Esophagus mucosa (tissue), 1 donor: ENCODE measurements around the gene ATF6B. TPM values are rescaled to one million over a fixed set of nuclear protein-coding genes. Genes with fewer than 3 reads are reported as not detected.
"Not testable (repeated sequence)": the region's sequence is repeated elsewhere in the genome, so short reads cannot be mapped to it uniquely, and the experiment has no call there.

Experiments
- ATAC-seq: fragments of 200-7000 bp; cut with Tn5 transposase; one replicate; pipeline ENCODE4 v1.9.1; 2020
- total RNA-seq: library from RNA; stranded (reverse); gene quantifications from one replicate; pipeline ENCODE4 v1.2.4, GENCODE V29; 2023
- donor health status: DM: yes; HTN: yes; CAD: no.

ATF6B gene
- total RNA-seq, 1 donor from 2014 or later = 76.0 TPM

GRCh38 chr6:32102255-32102654, 25.8 kb downstream of the ATF6B start:
- no peak for ATAC-seq

GRCh38 chr6:32100251-32100650, 27.8 kb downstream of the ATF6B start:
- ATAC-seq = not testable (repeated sequence)

DNA sequence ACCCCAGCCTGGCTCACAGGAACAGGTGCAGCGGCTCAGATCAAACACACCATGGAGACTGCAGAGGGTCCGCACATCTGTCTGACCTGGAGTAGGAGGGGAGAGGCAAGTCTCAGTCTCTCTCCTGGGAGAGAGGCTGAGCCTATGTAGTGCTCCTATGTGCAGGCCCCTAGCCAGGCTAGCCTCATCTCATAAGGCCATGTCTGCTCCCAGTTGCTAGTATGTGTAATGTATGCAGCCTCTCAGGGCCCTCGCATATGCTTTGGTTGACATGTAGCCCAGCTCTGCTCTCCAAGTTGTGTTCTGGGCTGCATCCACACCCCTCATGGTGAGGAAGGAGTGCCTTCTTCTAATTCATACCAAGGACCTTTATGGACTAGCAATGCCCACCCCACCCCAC, 30.7 kb downstream of the ATF6B start:
- ATAC-seq = peak; percentile 7

DNA sequence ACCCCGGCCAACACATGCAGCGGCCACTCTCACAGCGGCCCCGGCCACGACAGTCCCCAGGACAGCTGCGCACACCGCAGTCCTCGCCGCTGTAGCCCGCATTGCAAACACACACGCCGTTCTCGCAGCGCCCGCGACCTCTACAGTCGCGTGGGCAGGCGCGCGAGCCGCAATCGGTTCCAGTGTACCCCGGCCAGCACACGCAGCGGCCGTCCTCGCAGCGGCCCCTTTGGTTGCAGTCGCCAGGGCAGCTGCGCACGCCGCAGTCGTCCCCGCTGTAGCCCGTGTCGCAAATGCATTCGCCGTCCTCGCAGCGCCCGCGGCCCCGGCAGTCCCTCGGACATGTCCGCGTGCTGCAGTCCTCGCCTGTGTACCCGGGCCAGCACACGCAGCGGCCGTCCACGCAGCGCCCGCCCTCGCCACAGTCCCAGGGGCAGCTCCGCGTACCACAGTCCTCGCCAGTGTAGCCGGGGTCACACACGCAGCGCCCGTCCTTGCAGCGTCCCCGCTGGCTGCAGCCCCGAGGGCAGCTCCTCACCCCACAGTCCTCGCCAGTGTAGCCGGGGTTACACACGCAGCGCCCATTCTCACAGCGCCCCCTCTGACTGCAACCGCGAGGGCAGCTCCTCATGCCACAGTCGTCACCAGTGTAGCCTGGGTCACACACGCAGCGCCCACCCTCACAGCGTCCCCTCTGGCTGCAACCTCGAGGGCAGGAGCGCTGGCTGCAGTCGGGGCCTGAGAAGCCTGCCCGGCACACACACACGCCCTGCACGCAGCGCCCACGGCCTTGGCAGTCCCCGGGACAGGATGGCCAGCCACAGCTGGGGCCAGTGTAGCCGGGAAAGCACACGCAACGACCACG, 31.4 kb downstream of the ATF6B start:
- peak; percentile 35 for ATAC-seq

DNA sequence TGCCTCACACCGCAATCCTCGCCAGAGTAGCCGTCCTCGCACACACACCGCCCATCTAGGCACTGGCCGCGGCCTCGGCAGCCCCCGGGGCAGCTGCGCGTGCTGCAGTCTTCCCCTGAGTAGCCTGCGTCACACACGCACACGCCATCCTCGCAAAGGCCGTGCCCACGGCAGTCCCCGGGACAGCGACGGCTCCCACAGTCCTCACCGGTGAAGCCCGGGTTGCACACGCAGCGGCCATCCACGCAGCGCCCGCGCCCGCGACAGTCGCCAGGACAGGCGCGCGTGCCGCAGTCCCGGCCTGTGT, 32.0 kb downstream of the ATF6B start:
- ATAC-seq = peak; percentile 35

- ATAC-seq = peak; percentile 49
These were observed 32.5 kb downstream of the ATF6B start for GRCh38 chr6:32095338-32096086.

GRCh38 chr6:32092760-32093497, 35.1 kb downstream of the ATF6B start:
- ATAC-seq = no peak

GRCh38 chr6:32089082-32089828, 38.8 kb downstream of the ATF6B start:
- ATAC-seq = no peak

DNA sequence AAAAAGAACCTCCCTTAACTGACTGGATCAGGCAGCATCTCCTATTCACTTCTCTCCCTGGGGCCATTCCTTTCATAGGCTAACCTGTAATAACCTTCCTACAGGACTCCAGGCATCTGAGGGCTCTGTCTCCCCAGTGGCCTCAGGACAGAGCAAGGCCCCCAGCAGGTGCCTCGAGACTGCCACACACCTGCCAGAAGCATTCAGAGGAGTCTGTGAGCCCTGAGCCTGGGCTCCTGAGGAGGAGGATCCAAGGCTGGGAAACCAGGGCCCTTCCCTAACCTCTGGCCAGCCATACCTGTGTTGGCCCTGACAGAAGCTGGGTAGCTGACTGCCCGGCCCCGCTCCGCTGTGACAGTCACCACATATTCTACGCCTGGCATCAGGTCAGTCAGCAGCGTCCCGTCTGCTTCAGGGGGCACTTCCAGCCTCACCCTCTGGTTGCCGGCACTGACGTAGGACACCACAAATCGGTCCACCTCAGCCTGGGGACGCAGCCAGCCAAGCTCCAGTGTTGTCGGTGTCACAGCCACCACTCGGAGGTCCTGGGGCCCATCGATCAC, 39.5 kb downstream of the ATF6B start:
- no peak for ATAC-seq

- peak; percentile 79 for ATAC-seq
These were observed 40.2 kb downstream of the ATF6B start for GRCh38 chr6:32087574-32088486.

GRCh38 chr6:32086661-32087573, 41.1 kb downstream of the ATF6B start:
- peak; percentile 46 for ATAC-seq

DNA sequence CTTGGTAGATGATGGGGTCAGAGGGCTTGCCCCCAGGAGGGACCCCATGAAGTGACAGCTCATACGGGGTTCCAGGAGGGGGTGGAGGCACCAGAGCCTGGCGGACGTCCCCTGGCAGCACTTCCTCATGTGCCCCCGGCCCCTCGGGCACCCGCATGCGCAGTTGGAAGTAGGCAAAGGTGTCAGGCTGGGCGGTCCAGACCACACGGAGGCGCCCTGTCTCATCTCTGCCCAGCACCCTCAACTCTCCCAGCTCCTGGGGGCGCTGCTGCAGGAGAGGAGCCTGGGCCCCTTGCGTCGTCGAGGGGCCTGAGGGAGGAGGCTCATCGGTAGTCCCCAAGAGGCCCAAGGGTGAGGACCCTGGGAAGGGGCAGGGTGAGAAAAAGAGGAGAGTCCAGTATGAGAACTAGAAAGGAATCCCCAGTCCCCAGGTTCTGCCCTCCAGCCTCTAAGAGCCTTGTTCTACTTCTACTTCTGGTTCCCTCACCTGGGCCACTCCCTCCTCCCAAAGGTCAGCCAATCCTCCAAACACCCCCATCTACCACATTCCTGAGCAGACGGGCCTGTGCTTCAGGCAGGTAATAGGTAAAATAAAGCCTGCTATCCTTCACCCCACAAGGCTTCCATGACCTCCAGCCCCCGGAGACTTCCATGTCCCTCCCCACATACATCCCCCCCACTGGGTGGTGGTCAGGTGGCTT, 42.1 kb downstream of the ATF6B start:
- no peak for ATAC-seq

DNA sequence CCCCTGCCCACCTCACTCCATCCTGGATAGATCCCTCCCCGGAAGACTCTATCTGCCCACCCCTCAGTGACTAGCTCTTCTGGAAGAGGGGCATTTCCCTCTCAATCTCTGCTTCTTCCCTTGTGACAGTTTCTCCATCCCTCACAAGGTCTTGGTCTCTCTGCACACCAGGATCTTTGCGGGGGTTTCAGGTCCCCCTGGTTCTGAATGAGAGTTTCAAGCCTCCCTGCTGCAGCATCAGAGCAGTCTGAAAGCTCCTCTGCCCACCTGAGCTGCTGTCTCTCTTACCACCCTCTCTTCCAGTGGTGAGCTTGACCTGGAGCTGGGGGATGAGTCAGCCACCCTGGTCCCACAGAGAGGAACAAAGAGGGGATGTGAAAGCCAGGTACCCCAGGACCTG, 43.3 kb downstream of the ATF6B start:
- no peak for ATAC-seq

GRCh38 chr6:32083812-32084768, 44.0 kb downstream of the ATF6B start:
- no peak for ATAC-seq

- ATAC-seq = peak; percentile 81
These were observed 45.1 kb downstream of the ATF6B start for GRCh38 chr6:32082935-32083334.

GRCh38 chr6:32082478-32082877, 45.6 kb downstream of the ATF6B start:
- ATAC-seq = no peak

DNA sequence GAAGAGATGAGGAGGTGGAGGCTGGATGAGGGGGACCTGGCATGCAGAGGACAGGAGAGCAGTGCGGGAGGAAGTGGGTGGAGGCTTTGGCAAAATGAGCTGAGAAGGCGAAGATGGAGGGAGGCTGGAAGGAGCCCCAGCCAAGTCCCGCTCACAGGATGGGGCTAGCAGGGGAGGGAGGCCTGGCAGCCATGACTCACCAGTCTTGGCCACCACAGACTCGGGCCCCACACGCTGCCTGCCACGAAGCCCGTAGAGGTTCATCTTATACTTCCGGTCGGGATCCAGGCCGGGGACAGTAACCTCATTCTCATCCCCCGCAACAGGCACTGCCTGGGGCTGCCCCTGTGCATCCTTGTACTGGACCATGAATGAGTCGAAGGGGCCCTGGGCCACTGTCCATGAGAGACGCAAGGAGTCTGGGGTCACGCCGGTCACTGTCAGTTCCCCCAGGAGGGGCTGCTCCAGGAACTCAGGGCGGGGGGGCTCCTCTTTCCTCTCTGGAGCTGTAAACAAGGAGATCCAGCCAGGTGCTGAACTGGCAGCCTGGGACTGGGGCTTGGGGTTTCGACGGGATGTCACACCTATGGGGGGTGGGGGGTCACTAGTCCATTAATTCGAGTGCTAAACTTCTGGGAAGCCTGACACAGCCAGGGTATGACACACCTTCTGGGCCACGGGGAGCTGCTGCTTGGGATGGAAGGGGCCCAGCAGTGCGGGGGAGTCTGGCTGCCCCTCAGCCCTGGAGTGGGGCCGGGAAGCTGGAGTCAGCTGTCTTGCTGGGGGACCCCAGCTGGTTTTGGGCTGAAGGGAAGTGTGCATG, 46.7 kb downstream of the ATF6B start:
- peak; percentile 17 for ATAC-seq
